Breast epithelium (tissue), 4 donors: ENCODE data around the gene PSMC3IP. TPM values are rescaled to one million over a fixed set of nuclear protein-coding genes. Genes with fewer than 3 reads are reported as not detected.
"Not testable (repeated sequence)": the region's sequence is repeated elsewhere in the genome, so short reads cannot be mapped to it uniquely, and the experiment has no call there.

Source experiments
- DNase-seq, 2 donors: peaks; one replicate each; pipeline ENCODE4 v3.0.0-alpha.2; 2019; ENCODE audit warnings: low spot score in 2 of 2
- H3K27ac ChIP-seq, 2 donors: fragments of 200-600 bp; sonication (generic) in 1 of 2; one replicate each; pipeline ENCODE4 v1.5.1; 2016 to 2019; ENCODE audit warnings: mild to moderate bottlenecking in 1 of 2
- H3K27me3 ChIP-seq, 2 donors: fragments of 200-600 bp; sonication (generic) in 1 of 2; one replicate each; pipeline versions ENCODE4 v1.5.1 to v1.6.0; 2017 to 2019; ENCODE audit warnings: control low read depth in 1 of 2, mild to moderate bottlenecking in 1 of 2
- H3K36me3 ChIP-seq: fragments of 200-600 bp; one replicate; pipeline ENCODE4 v1.5.1; 2019
- H3K4me1 ChIP-seq, 2 donors: fragments of 200-600 bp; sonication (generic); one replicate each; pipeline ENCODE4 v1.5.1; 2016 to 2019; ENCODE audit warnings: control low read depth in 1 of 2
- H3K4me3 ChIP-seq, 3 donors: fragments of 200-600 bp; sonication (generic); 1 replicate in 2 of 3; 2 replicates in 1 of 3; pipeline ENCODE4 v1.5.1; 2016 to 2019; ENCODE audit warnings: mild to moderate bottlenecking in 3 of 3, moderate library complexity in 2 of 3
- H3K9me3 ChIP-seq, 2 donors: fragments of 200-600 bp; sonication (generic) in 1 of 2; one replicate each; pipeline ENCODE4 v1.5.1; 2016 to 2019; ENCODE audit warnings: control low read depth in 1 of 2
- POLR2A ChIP-seq: fragments of 450-650 bp; IDR thresholded peaks from one replicate; pipeline ENCODE4 v1.6.1; 2016; ENCODE audit warnings: antibody characterized with exemption, mild to moderate bottlenecking, moderate library complexity
- POLR2AphosphoS5 ChIP-seq, 3 donors: sonication (generic); formaldehyde crosslinking; IDR thresholded peaks; one replicate each; pipeline ENCODE4 v1.6.1; 2017; ENCODE audit warnings: antibody characterized with exemption in 3 of 3
- intact Hi-C: fragments of 100-400 bp; cut with DNase I; formaldehyde crosslinking; loops from one replicate; pipeline ENCODE4 v1.15.1; 2023; ENCODE audit warnings: low total_unique reads
- total RNA-seq, 3 donors: library from RNA; depleted of rRNA; stranded (reverse); fragments of >200 nt; gene quantifications; one replicate each; pipeline ENCODE4 v1.1.0, GENCODE V29; 2016
- TF ChIP-seq, protein P1 (sequence below), 3 donors: fragments of 450-650 bp; IDR thresholded peaks; one replicate each; pipeline ENCODE4 v1.5.1; 2016 to 2017; ENCODE audit warnings: antibody characterized with exemption in 3 of 3, mild to moderate bottlenecking in 3 of 3, moderate library complexity in 3 of 3

Gene PSMC3IP, protein sequence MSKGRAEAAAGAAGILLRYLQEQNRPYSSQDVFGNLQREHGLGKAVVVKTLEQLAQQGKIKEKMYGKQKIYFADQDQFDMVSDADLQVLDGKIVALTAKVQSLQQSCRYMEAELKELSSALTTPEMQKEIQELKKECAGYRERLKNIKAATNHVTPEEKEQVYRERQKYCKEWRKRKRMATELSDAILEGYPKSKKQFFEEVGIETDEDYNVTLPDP
- 1 to 10 TPM; 3.3 to 4.2 (median 3.5) TPM for total RNA-seq

DNA sequence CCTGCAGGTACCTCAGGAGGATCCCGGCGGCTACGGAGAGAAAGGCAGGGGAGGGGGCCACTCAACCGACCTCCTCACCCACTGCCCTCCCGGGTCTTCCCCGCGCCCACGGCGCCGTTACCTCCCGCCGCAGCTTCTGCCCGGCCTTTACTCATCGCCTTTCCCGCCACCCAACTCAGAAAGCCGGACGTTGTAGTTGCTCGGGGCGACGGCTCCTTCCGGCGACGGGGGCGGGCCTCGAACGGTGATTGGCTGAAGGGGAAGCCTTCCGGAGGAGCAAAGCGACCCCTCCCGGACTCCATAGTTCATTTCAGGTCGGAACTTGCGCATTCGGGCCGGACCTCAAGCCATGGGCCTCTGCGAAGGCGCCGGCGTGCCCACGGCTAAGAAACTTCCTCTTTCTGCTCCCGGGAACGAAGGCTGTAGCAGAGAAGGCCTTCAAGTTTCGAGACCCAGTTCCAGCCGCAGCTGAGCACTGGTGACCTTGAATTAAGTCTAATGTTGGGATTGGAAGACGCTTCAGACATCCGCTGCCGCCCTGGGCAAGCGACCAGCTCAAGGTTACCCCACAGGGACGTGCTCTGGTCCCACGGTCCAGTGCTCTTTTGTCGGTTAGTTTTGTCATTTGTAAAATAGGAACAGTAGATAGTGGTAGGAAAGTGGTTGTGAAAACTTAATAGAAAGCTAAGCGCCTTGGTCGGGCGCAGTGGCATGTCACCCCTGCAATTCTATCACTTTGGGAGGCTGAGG is at the start of gene PSMC3IP:
Gene PSMC3IP (minus strand): TSS at position 198 of the 750 bp plus-strand sequence. CDS start 43 bp downstream, at position 155.
- Histone ChIP-seq H3K36me3 (peaks cover 9% of the 10 kb centered on the region), H3K4me1 (no peaks in the 10 kb centered on the region), H3K9me3 (no peaks in the 10 kb centered on the region), H3K4me3 (peak within 1 kb of the TSS; percentile 54 to 67 (median 65)), H3K27me3 (no peaks in the 10 kb centered on the region), H3K27ac (peak within 1 kb of the TSS; percentile 76 to 80)
- peak; percentile 93 to 97 for DNase-seq
- intact Hi-C loops: loop anchor here (10.0 kb wide), 1 partner anchor 97 kb away; the partner anchor contains the start of gene PLEKHH3
- TF ChIP-seq, protein P1, sequence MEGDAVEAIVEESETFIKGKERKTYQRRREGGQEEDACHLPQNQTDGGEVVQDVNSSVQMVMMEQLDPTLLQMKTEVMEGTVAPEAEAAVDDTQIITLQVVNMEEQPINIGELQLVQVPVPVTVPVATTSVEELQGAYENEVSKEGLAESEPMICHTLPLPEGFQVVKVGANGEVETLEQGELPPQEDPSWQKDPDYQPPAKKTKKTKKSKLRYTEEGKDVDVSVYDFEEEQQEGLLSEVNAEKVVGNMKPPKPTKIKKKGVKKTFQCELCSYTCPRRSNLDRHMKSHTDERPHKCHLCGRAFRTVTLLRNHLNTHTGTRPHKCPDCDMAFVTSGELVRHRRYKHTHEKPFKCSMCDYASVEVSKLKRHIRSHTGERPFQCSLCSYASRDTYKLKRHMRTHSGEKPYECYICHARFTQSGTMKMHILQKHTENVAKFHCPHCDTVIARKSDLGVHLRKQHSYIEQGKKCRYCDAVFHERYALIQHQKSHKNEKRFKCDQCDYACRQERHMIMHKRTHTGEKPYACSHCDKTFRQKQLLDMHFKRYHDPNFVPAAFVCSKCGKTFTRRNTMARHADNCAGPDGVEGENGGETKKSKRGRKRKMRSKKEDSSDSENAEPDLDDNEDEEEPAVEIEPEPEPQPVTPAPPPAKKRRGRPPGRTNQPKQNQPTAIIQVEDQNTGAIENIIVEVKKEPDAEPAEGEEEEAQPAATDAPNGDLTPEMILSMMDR (IDR thresholded peaks at IDR 0.05): peak in 2 of 3 donors; percentile 36 to 43
- TF ChIP-seq POLR2AphosphoS5 (IDR thresholded peaks at IDR 0.05) (peak; percentile 75 to 85 (median 77)), POLR2A (no peak)

DNA sequence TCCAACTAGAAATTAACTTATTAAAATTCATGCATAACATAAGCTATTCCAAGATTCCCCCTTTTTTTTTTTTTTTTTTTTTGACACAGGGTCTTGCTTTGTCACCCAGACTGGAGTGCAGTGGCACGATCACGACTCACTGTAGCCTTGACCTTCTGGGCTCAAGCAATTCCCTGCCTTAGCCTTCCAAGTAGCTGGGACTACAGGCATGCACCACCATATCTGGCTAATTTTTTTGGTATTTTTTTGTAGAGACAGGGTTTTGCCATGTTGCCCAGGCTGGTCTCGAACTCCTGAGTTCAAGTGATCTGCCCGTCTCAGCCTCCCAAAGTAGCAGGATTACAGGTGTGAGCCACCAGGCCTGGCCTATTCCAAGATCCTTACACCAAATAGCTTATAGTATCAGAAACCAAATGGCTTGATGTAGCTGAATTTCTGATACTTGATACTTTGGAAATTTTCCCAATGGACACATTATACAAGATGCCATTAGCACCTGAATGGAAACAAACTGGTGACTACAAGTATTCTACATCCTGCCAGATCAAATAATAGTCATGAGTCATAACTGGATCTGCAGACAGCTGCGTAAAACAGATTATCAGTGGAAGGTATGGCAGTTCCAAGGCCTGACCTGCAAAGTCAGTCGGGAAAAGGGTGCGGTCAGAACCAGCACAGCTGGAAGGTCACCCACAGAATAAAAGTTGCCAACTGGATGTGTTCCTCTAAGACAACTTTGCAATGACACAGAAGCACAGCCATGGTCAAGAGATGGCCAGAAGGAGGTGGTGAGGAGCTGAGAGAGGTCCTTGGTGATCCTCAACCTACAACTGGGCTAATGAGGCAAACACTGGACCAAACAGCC is 46.4 kb upstream of the PSMC3IP start:
- intact Hi-C loops: no loop called here
- Histone ChIP-seq H3K36me3 (no peaks in the 10 kb centered on the region), H3K4me1 (no peaks in the 10 kb centered on the region), H3K4me3 (no peak overlapping the region), H3K27me3 (no peaks in the 10 kb centered on the region), H3K9me3 (no peaks in the 10 kb centered on the region), H3K27ac (no peak overlapping the region)
- no peak for DNase-seq
- TF ChIP-seq, protein P1 (IDR thresholded peaks at IDR 0.05): no peak
- TF ChIP-seq POLR2A (no peak), POLR2AphosphoS5 (IDR thresholded peaks at IDR 0.05) (no peak)

DNA sequence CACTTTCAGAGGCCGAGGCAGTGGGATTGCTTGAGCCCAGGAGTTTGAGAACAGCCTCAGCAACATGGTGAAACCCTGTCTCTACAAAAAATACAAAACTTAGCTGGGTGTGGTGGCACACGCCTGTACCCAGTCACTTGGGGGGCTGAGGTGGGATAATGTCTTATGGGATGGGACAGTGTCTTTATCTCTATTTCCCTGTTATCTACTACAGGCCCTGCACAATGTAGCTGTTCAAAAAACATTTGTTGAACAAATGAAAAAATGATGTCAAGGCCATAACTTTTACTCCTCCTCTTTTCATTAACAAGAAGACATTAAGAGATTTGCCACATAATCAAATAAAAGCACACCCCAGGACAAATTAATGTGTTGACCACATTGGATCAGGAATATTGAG is 45.7 kb upstream of the PSMC3IP start:
- Histone ChIP-seq H3K36me3 (no peaks in the 10 kb centered on the region), H3K9me3 (no peaks in the 10 kb centered on the region), H3K27me3 (no peaks in the 10 kb centered on the region), H3K4me1 (no peaks in the 10 kb centered on the region), H3K4me3 (no peak overlapping the region), H3K27ac (no peak overlapping the region)
- intact Hi-C loops: no loop called here
- no peak for TF ChIP-seq POLR2AphosphoS5 (IDR thresholded peaks at IDR 0.05)
- TF ChIP-seq POLR2A: no peak
- TF ChIP-seq, protein P1 (IDR thresholded peaks at IDR 0.05): no peak
- no peak for DNase-seq

DNA sequence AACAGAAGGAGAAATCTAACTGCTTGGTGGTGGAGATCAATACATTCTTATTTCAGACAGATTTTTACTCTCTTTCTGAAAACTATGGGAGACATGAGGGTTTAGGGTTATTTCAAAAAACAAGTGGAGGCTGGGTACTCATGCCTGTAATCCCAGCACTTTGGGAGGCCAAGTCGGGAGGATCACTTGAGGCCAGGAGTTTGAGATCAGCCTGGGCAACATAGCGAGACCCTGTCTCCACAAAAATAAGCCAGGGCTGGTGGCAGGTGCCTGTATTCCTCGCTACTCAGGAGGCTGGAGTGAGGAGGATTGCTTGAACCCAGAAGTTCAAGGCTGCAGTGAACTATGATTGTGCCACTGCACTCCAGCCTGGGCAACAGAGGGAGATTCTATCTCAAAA is 44.5 kb upstream of the PSMC3IP start:
- H3K27me3 ChIP-seq, H3K4me1 ChIP-seq, DNase-seq, H3K4me3 ChIP-seq, H3K27ac ChIP-seq, intact Hi-C loops, H3K36me3 ChIP-seq, H3K9me3 ChIP-seq: not testable (repeated sequence)

DNA sequence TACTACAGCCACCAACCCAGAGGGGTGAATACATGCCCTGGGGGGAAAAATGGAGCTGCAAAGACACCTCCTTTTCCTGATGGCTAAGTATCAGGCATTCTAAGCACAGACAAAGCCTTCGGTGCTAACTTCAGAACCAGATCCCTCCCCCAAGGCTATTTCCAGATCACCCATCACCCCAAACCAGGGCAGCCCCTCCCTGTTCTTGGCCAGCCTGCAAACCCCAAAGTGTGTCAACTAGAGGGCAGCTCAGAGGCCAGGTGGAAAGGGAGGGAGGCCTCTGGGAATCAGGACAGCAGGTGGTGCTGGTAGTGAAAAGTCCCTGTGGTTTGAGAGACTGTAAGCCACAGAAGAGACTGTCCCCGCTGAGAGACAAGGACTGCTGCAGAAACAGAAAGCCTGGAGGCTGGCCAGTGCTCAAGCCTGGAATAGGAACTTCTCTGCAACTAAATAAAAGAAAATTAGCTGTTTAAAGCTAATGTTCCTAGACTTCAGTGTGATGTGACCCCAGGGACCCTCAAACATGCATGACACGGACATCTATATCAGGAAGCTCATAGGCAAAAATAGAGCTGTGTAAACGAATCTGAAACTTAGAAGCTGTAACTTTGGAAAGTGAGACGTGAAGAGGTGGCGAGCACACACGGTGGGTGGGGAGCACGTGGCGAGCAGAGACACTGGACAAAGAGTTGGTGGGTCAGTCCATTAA is 41.1 kb upstream of the PSMC3IP start:
- DNase-seq: peak in 1 of 2 donors; percentile 60
- intact Hi-C loops: loop anchor here (2.0 kb wide), 1 partner anchor 58 kb away; the partner anchor contains the start of gene PLEKHH3

More for the DNA sequence above, 41.1 kb upstream of the PSMC3IP start:
- H3K4me1 ChIP-seq: no peaks in the 10 kb centered on the region
- no peaks in the 10 kb centered on the region for H3K9me3 ChIP-seq
- TF ChIP-seq POLR2A: no peak
- TF ChIP-seq, protein P1 (IDR thresholded peaks at IDR 0.05): peak in 2 of 3 donors; percentile 12 to 37
- TF ChIP-seq POLR2AphosphoS5 (IDR thresholded peaks at IDR 0.05): peak in 1 of 3 donors; percentile 16
- H3K27me3 ChIP-seq: no peaks in the 10 kb centered on the region
- H3K4me3 ChIP-seq: no peak overlapping the region
- peak overlapping the region; percentile 5 to 52 for H3K27ac ChIP-seq
- H3K36me3 ChIP-seq: no peaks in the 10 kb centered on the region
